NCI-H1436 treated with DMSO at 0.1 percent for 48 hours (cell line): Measurements from ENCODE around the gene GNL2.

Experiments
- DNase-seq: peaks from one replicate; lab custom pipeline; 2025; lab: John Stamatoyannopoulos, UW

The GNL2 gene

DNA sequence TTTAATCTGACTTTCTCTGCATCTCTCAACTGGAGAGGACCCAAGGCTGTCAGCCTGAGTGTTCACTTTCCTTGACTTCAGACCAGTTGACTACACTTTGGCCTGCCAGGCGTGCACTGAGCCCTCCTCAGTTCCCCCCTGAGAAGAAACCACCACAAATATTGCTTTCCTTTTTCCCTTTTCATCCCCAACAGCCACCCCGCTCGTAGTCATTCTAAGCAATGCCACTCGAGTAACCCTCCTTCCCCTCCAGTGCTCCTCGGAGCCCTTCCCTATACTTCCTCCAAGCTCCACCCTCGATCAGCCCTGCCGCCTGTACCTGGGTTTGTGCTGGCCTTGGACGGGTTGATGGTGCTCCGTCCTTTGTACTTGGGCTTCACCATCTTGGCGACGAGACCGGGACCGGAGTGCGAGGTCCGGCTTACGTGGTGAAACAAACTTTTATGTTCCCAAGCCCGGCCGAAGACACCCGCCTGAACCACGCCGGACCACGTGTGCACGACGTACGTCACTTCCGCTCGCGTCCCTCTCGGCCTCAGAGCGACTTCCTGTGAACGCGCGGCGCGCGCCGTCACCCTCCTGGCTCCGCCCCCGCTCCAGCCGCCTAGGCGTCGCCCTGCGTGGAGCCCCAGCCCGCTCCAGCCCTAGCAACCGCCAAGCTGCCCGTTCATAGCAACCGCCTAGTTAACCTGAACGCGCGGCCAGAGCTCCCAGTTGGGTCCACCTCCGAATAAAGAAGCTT lies at the start of gene GNL2:
Gene GNL2, minus strand, starts transcription at position 498 of the 742 bp plus-strand sequence. Its CDS starts 115 bp downstream, at position 383.
- DNase-seq = peak; percentile 68

DNA sequence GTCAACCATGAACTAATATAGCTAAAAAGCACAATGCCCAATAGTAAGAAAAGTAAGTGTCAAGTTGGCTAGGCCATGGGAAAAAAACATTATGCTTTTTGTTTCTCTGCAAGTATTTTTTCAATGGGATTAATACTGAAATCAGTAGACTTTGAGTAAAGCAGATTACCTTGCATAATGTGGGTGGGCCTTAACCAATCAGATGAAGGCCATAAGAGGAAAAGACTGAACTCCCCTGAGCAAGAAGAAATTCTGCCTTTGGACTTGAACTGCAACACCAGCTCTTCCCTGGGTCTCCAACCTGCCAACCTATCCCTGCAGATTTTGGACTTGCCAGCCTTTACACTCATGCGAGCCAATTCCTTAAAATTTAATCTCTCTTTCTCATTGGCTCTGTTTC lies 45.3 kb upstream of the GNL2 start:
- DNase-seq = no peak

DNA sequence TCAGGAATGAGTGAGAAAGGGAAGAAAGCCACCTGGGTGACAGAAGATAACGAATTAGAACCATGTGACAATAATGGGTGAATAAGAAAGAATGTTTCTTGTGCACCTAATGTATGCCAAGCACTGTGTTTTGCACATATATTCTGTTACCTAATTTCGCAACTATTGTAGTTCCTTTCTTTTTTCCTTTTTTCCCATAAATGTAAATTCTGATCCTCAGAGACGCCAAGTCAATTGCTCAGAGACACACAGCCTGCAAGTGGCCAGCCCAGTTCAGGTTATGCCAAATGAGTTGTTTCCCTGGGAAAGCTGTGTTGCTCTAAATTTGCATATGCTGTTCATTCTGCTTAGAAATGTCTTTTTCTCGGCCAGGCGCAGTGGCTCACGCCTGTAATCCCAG lies 40.7 kb upstream of the GNL2 start:
- no peak for DNase-seq

DNA sequence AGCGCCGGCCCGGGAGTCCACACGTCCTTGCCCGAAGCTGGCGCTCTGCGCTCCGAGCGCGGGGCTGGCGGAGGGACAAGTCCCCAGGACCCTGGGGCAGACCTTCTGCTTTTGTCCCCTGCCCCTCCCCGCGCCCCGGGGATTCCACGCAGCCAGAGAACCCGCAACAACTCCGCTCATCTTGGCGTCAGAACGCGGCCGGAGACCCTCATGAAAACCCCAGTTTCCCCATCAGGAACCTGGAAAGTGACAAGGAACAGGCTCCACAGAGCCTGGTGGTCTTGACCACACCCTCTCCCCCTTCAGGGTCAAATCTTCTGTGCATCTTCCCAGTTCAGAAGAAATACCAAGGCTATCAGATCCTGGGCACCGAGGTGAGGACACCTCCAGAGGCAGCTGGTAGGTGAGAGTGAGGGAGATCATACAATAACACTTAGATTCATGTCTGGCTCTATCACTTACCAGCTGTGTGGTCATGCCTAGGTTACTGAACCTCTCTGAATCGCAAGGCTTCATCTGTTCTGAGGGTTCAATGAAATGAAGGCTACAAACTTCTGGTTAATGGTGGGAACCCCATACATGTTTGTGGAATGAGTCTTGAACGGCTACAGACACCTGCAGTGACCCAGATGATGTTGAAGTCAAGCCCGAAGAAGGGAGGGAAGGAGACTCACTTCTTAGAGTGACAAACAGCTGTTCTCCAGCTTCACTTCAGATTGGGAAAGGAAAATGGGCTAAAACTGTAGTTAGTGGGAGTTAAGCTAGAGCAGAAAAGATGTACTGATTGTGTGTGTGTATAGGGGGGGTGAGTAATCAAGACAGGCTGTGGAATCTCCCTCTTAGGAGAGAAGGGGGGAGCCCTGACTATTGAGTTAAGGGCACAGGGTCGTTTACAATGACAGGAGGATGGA lies 39.5 kb upstream of the GNL2 start:
- DNase-seq = no peak

DNA sequence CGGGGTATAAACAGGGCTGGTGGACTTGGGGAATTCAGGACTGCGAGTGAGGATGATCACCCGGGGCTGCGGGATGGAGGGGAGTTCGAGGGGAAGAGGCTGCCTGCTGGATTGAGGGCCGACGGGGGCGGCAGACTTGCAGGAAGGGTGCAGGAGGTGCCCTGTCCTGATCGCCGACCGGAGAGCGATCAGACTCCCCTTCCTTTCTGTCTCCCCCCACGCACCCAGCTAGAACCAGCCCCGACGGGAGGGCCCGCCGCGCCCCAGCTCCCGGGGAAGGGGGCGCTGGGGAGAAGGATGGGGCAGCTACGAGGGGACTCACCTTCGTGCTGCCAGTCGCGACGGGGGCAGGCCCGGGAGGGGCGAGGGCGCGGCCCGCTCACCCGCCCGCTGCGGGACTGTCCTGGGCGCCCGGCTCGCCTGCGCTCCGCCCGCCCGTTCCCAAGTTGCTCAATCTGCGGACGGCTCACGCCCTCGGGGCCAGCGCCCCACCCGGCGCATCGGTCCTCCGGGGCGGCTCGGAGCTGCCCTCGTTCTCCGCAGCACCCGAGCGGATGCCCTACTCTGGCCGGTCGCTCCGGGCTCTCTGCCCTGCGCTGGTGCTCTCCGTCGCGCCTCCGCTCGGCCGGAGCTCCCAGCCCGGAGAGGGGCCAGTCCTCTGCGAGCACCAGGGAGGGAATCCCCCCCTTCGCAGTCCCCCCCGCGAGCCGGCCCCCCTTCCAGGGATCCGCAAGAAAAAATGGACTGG lies 38.7 kb upstream of the GNL2 start, which contains the start of gene RSPO1:
Gene RSPO1, minus strand, starts transcription at position 649 of the 748 bp plus-strand sequence. CDS start 5,231 bp downstream, outside the sequence.
- no peak for DNase-seq

DNA sequence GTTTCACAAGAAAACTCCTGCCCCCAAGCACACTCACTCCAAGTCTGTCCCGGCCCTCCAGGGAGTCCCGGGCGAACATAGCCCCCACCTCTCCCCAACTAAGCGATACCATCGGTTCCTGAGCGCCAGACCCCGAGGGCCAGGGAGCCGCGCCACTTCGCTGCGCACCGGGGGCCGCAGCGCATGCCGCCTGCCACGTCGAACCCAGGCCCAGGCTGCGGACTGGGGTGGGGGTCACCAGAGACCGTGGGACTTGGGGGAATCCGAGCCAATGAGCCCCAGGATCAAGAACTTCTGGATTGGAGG lies 38.2 kb upstream of the GNL2 start:
- no peak for DNase-seq

DNA sequence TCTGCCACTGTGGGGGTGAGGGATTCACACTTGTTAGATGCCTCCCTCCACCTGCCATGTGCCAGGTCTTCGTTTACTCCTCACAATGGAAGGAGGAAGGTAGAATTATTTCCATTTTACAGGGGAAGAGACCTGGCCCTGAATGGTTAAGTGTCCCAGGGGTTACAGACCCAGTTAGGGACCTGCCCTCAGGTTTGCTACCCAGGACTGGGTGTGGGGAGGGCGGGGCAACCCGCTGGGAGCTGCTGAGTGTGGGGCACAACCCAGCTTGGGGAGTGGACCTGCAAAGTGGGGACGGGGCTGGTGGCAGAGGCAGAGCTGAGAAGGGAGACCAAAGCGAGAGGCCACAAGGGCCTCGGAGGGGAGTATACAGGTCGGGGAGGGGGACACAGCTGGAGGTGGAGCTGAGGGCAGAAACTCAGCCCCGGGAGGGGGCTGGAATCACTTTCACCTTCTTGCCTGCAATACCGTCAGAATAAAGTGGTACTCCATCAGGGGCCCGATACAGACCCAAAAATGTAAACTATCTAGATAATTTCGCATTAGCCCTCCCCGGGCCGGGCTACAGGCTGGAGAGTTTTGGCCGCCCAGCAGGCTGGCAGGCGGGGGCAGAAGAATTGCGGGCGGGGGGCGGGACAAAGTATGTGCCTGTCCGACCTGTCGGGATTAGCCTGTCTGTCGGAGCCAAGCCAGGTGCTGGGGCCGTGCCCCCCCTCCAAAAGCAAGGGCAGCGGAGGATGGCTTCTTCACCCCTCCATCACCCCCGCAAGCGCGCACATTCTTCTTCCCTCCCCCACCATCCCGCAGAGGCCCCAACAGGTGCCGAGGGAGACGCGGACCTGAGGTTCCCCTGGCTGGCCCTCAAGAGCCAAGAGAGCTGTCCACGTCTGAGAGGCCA lies 37.6 kb upstream of the GNL2 start:
- no peak for DNase-seq

DNA sequence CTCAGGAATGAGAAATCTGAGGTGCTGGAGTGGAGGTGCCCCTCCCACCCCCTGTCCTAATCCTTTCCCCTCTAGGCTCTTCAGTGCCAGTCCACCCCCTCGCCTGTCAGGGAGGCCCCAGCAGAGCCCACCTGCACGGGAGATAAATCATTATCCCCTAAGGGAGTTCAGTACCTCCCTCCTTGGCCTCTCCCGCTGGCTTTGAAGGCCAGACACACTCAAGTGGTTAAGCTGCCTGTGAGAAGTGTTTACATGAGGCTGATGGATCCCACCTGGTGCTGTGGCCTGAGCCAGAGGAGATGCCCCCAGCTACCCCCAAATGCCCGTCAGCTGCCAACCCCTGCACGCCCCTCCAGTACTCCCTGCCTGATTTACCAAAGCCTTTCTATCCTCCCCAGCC lies 35.3 kb upstream of the GNL2 start:
- DNase-seq = no peak

DNA sequence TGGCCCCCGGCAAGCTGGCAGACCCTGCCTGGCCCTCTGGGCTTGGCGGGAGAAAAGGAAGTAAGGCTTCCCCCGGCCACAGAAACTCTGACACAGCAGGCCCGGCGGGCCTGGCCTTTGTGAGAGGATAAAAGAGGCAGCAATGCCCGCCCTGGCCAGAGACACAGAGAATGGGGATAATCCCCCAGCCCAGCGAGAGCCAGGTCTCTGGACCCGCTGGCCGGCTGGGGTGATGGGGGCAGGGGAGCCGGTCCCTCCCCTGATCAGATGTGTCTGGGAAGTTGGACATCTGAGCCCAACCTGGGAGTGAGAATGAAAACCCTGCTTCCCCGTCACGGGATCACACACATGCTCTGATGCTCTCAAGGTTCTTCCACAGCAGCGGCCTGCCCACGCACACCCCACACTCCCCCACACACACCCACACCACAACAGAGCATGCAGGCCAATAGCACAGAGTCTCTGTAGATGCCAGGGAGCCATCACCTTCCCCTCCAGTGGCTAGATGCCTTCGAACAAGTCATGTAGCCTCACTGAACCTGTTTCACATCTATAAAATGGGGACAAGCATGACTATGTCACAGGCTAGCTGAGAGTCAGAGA lies 34.8 kb upstream of the GNL2 start:
- DNase-seq = no peak

DNA sequence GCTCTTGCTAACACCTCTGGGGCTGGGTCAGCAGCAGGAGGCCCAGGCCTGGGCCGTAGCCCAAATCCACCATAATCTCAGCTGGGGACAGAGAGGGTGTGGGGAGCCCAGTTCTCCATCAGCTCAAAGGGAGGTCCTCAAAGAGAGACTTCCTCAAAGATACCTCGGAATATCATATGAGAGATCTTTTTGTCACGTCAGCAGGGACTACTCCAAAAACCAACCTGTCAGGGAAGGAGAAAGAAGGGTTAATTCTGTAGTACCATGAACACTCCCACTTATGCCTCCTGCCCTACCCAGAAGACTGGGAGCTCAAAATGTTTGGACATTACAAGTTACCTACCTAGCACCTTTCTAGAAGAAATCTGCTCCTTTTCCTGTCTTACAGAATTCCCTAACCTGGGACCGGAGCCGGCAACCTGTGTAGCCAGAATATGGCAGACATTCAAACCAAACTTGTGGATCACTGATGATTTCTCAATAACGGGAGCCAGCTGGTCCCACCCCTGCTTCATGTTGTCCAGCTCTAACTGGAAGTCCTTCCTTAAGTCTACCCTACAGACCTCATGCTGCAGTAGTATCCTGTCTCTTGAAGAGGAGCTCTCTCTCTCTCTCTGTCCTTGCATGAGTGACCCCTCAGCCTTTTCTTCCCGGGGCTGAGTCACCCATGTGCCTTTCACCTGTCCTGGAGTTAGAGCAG lies 34.1 kb upstream of the GNL2 start:
- DNase-seq = no peak

DNA sequence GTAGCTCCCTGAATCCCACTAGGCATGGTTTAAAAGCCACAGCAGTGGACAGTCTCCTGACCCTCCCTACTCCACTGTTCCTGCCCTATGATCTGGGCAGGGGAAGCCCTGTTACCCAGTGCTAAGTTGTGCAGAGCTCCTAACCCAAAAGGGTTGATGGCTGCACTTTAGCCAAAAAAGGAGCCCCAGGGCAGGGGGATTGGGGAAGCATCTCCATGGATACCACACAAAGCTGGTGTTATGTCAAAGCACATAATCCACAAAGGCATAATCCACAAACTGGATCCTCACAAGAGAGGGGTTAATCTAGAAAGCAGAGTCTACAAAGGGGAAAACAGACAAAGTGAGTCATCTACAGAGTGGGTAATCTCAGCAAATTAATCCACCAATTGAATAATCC lies 33.3 kb upstream of the GNL2 start:
- DNase-seq = no peak

DNA sequence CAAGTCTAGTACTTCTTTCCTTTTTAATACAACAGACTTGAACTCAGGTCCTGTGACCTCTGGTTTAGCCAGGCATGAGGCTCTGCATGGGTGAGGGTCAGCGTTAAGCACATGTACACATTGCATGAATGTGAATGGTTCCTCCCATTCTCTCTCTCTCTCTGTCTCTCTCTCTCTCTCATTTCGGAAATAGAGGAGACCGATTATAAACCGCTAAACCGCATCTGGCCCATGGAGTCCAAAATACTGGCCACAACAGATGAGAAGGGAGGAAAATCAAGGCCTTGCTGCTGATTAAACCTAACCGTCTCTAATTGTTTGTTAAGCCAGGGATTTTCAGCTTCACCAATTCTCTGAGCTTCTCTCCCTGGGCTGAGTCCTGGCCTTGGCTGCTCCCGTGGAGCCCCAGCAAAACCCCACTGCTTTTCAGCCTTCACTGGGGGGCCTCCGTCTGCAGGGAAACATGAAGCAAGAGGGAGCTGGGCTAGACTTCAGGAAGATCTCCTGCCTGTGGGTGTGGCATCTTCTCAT lies 32.4 kb upstream of the GNL2 start:
- no peak for DNase-seq

DNA sequence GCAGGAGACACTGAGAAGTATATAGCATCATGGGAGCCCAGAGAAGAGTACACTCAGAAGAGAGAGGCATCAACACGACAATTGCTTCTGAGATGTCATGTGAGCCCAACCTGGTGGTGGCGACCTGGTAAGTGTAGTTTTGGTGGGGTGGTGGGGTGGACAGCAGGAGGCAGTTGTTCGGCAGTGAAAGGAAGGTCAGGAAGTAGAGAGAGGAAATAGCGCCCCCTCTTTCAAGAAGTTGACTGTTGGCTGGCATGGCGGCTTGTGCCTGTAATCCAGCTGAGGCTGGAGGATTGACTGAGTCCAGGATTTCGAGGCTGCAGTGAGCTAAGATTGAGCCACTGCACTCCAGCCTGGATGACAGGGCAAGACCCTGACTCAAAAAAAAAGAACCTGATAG lies 26.4 kb upstream of the GNL2 start:
- no peak for DNase-seq

DNA sequence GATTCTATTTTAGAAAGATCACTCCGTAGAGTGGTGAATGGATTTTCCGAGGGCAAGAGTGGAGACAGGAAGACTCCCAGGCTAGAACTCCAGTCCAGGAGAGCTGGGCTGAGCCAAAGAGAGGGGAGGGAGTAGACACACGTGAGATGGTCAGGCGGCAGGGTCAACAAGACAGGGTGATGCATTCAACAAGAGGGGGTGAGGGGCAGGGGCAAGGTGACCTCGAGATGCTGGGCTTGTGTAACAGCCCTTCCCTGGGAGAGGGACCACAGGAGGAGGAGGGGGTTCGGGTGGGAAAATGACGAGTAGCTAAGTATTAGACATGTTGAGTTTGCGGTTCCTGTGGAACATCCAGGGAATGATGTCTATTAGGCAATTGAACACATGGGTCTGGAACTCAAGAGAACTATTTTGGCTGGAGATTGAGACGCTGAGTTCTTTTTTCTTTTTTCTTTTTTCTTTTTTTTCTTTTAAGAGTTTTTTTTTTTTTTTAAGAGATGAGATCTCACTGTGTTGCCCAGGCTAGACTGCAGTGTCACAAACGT lies 25.7 kb upstream of the GNL2 start:
- no peak for DNase-seq

DNA sequence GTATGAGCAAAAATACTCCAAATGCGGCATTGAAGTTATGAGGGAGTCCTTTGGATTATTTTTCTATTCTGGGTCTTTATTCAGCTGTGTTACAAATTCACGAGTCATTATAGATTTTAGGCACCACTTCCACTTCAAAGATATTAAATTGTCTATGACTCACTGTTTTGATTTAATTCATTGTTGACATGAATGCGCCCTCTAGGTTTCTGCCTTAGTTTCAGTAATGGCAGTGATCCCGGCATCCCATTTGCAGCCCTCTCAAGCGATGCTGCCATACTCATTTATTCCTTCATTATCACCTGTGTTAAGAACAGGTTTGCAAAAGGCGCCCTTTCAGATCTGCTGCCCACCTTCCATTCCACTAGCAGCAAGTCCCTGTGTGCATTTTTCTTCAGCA lies 25.0 kb upstream of the GNL2 start:
- DNase-seq = no peak

DNA sequence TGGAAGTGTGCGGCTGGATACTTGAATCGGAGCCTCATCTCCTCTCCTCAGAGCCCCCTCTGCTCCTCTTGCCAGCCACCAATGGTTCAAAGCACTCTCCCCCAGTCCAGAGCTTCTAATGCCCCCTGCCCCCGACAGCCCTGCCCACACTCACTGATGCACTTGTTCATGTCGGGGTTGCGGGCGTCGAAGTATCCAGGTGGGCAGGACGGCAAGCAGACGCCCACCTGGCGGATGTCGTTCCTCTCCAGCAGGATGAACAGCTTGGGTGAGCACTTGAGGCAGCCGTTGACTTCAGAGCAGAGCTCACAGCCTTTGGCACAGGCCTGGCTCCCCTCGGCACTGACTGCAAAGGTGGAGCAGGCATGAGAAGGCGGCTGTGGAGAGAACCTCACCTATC lies 20.6 kb upstream of the GNL2 start:
- DNase-seq = no peak

DNA sequence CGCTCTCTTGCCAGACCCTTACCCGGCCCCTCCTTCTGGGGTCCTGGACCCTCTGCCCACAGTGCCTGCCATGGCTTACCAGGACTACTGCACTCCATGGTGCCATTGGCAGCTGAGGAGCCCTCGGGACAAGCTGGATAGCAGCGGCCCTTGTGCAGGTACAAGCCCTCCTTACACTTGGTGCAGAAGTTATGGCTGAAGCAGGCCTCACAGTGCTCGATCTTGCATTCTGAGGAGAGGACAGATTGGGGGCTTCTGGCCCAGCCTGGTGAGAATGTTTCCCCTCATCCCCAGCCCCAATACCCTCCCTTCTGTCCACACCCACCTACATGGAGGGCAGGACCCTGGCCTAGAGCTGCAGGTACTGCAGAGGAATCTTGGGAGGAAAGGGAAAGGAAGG lies 18.4 kb upstream of the GNL2 start:
- DNase-seq = no peak

DNA sequence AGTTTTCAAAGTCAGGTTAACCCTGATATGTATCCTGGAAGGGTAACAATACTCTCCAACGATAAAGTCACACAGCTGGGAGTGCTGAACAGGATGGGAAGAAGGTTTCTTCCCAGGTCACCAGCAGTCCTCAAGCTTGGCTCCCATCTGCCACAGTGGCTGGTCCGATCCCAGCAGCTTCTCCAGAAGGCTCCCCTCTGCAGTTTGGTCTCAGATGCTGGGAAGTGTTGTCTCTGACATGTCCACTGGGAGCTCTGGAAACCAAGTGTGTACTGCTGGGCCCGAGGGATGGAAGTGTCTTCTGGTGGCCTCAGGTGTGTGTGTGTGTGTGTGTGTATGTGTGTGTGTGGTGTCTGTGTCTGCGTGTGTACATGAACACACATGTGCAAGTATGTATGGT lies 16.4 kb upstream of the GNL2 start:
- no peak for DNase-seq

DNA sequence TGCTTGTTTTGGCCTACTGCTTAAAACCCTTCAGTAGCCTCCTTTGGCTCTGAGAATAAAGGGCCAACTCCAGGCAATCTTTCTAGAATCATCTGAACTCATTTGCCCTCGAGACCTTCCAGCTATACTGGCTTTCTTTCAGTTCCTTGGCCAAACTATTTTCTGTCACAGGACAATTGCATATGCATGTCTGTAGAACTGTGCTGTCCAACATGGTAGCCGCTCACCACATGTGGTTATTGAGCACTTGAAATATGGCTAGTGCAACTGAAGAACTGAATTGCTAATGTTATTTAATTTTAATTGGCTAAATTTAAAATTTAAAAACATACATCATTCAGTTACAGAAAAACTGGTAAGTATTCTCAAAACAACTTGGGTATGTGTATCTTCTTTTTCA lies 14.3 kb upstream of the GNL2 start:
- no peak for DNase-seq

DNA sequence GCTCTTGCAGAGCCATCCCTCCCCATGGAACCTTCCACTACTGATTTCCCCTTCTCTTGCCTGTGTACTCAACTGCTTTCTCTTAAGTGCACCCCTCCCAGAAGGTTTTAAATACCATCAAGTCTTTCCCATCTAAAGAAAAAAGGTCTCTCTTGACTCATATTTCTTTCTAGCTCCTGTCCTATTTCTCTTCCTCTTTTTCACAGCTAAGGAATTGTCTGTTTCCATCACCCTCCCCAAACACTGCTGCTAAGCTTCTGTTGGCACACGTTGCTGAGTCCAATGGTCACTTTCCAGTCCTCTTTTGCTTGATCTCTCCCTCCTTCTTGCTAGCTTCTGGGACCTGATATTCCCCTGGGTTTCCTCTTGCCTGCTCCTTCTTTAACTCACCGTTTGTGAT lies 13.3 kb upstream of the GNL2 start:
- DNase-seq = no peak
